Caco-2 (cell line): Measurements from ENCODE around the gene ARSA. TPM values are rescaled to one million over a fixed set of nuclear protein-coding genes. Genes with fewer than 3 reads are reported as not detected.
"Not testable (repeated sequence)": the region's sequence is repeated elsewhere in the genome, so short reads cannot be mapped to it uniquely, and the experiment has no call there.

Source experiments
- BruUV-seq: library from RNA; stranded (reverse); fragments of 400-500 nt; replicated peaks from 2 replicates; lab custom pipeline; 2021; lab: Mats Ljungman, UMichigan
- CTCF ChIA-PET: fragments of 300-600 bp; sonication (Branson Sonifier 250); formaldehyde crosslinking; loops from one replicate; lab custom pipeline; 2022; ENCODE audit warnings: antibody characterized with exemption; lab: Charles Lee
- POLR2A ChIA-PET: fragments of 300-600 bp; sonication (Branson Sonifier 250); formaldehyde crosslinking; loops from one replicate; lab custom pipeline; 2022; ENCODE audit warnings: antibody characterized with exemption; lab: Charles Lee
- DNase-seq, 2 experiments: peaks; one replicate each; pipeline versions ENCODE4 v3.0.0 to v3.0.0-alpha.2; 2020 to 2022
- H3K27me3 ChIP-seq: replicated peaks from 2 replicates; pipeline ENCODE4 v1.6.0; 2011; ENCODE audit warnings: low read length; ENCODE audit not compliant: control insufficient read depth, insufficient read depth
- H3K36me3 ChIP-seq: 2 replicates; pipeline ENCODE4 v1.5.1; 2011; ENCODE audit warnings: low read length; ENCODE audit not compliant: control insufficient read depth, insufficient read depth
- H3K4me1 ChIP-seq: fragments of 250-450 bp; sonication (Bioruptor Pico); 2 replicates; pipeline ENCODE4 v1.5.1; 2020; ENCODE audit warnings: mild to moderate bottlenecking
- H3K4me3 ChIP-seq: 2 replicates; pipeline ENCODE4 v1.5.1; 2011; ENCODE audit warnings: low read depth, mild to moderate bottlenecking, control low read depth, low read length
- H3K9me3 ChIP-seq: fragments of 250-450 bp; sonication (Bioruptor Pico); 2 replicates; pipeline ENCODE4 v1.5.1; 2020; ENCODE audit warnings: mild to moderate bottlenecking, moderate library complexity
- H3K27ac Mint-ChIP-seq: one replicate; pipeline ENCODE4 v1.8.0; 2022; ENCODE audit warnings: mixed read lengths; ENCODE audit not compliant: unreplicated experiment
- H3K27me3 Mint-ChIP-seq: one replicate; pipeline ENCODE4 v1.8.0; 2022; ENCODE audit warnings: mixed read lengths; ENCODE audit not compliant: insufficient read depth, unreplicated experiment
- H3K36me3 Mint-ChIP-seq: one replicate; pipeline ENCODE4 v1.8.0; 2022; ENCODE audit warnings: mild to moderate bottlenecking, mixed read lengths; ENCODE audit not compliant: insufficient read depth, unreplicated experiment
- H3K4me1 Mint-ChIP-seq: one replicate; pipeline ENCODE4 v1.8.0; 2022; ENCODE audit warnings: low read depth, mixed read lengths; ENCODE audit not compliant: unreplicated experiment
- H3K4me3 Mint-ChIP-seq: one replicate; pipeline ENCODE4 v1.8.0; 2022; ENCODE audit warnings: mild to moderate bottlenecking, moderate library complexity, mixed read lengths; ENCODE audit not compliant: unreplicated experiment
- H3K9me3 Mint-ChIP-seq: one replicate; pipeline ENCODE4 v1.8.0; 2022; ENCODE audit warnings: mixed read lengths; ENCODE audit not compliant: unreplicated experiment
- CTCF ChIP-seq, 2 experiments: fragments of 200-600 bp in 1 of 2; IDR thresholded peaks; 1 replicate in 1 of 2; 2 replicates in 1 of 2; pipeline versions ENCODE4 v1.5.1 to v1.8.0; 2011 to 2022; ENCODE audit warnings: antibody characterized with exemption in 1 of 2, control low read depth in 1 of 2, inconsistent platforms in 1 of 2, low read depth in 1 of 2, low read length in 1 of 2, mild to moderate bottlenecking in 1 of 2, moderate library complexity in 1 of 2; ENCODE audit not compliant: insufficient read depth in 1 of 2, severe bottlenecking in 1 of 2, unreplicated experiment in 1 of 2
- intact Hi-C: fragments of 100-400 bp; cut with micrococcal nuclease; formaldehyde crosslinking; loops from one replicate; pipeline ENCODE4 v1.10.0; 2022; ENCODE audit not compliant: unreplicated experiment
- total RNA-seq: library from RNA; stranded (reverse); gene quantifications from 2 replicates; pipeline ENCODE4 v1.2.3, GENCODE V29; 2022

Gene ARSA
- total RNA-seq, 1 experiment from 2014 or later: 11.5 TPM

- no peak overlapping the region for H3K27ac Mint-ChIP-seq
- intact Hi-C loops: no loop called here
- TF ChIP-seq CTCF (IDR thresholded peaks at IDR 0.05; ENCODE audit: insufficient read depth in 1 of 2, low read depth in 1 of 2, low read length in 1 of 2, severe bottlenecking in 1 of 2, unreplicated experiment in 1 of 2): no peak
- no peaks in the 10 kb centered on the region for H3K27me3 ChIP-seq
- no peak for DNase-seq
- no peaks in the 10 kb centered on the region for H3K36me3 Mint-ChIP-seq
- POLR2A ChIA-PET: no interaction called here
- H3K27me3 Mint-ChIP-seq: peaks cover 5% of the 10 kb centered on the region
- BruUV-seq: no TSS peak
- H3K4me3 Mint-ChIP-seq: no peak overlapping the region
- no peak overlapping the region for H3K4me3 ChIP-seq
- H3K4me1 ChIP-seq: no peaks in the 10 kb centered on the region; the same call in 1 of the 2 replicates
- CTCF ChIA-PET: interaction anchor here (0.6 kb wide), 1 partner anchor 35 kb away, joined by 9 read pairs; no protein-coding TSS in a partner anchor
- H3K9me3 Mint-ChIP-seq: no peaks in the 10 kb centered on the region
- no peaks in the 10 kb centered on the region for H3K4me1 Mint-ChIP-seq
- no peaks in the 10 kb centered on the region for H3K36me3 ChIP-seq
- no peaks in the 10 kb centered on the region for H3K9me3 ChIP-seq
Measured at GRCh38 chr22:50660306-50660705, 32.4 kb upstream of the ARSA start.

- CTCF ChIA-PET, H3K4me1 Mint-ChIP-seq, H3K4me1 ChIP-seq, H3K4me3 ChIP-seq, BruUV-seq, DNase-seq, H3K36me3 ChIP-seq, H3K36me3 Mint-ChIP-seq, H3K9me3 Mint-ChIP-seq, H3K27ac Mint-ChIP-seq, intact Hi-C loops, POLR2A ChIA-PET, H3K4me3 Mint-ChIP-seq, H3K9me3 ChIP-seq, H3K27me3 ChIP-seq, H3K27me3 Mint-ChIP-seq: not testable (repeated sequence)
Measured at GRCh38 chr22:50659711-50660110, 31.8 kb upstream of the ARSA start.

- no peak overlapping the region for H3K27ac Mint-ChIP-seq
- ChIA-PET CTCF (no interaction called here), POLR2A (no interaction called here)
- BruUV-seq: no TSS peak
- H3K36me3 ChIP-seq: no peaks in the 10 kb centered on the region
- TF ChIP-seq CTCF (IDR thresholded peaks at IDR 0.05; ENCODE audit: insufficient read depth in 1 of 2, low read depth in 1 of 2, low read length in 1 of 2, severe bottlenecking in 1 of 2, unreplicated experiment in 1 of 2): no peak
- no peaks in the 10 kb centered on the region for H3K36me3 Mint-ChIP-seq
- H3K9me3 ChIP-seq: peaks cover 6% of the 10 kb centered on the region; the same call in 1 of the 2 replicates
- H3K27me3 Mint-ChIP-seq: peaks cover 4% of the 10 kb centered on the region
- no peaks in the 10 kb centered on the region; the same call in 1 of the 2 replicates for H3K4me1 ChIP-seq
- H3K27me3 ChIP-seq: no peaks in the 10 kb centered on the region
- intact Hi-C loops: no loop called here
- no peaks in the 10 kb centered on the region for H3K9me3 Mint-ChIP-seq
- no peak for DNase-seq
- no peak overlapping the region for H3K4me3 ChIP-seq
- H3K4me3 Mint-ChIP-seq: no peak overlapping the region
- H3K4me1 Mint-ChIP-seq: no peaks in the 10 kb centered on the region
Measured at GRCh38 chr22:50657925-50658324, 30.0 kb upstream of the ARSA start.
